ENCODE results near the gene UVRAG.

DNA sequence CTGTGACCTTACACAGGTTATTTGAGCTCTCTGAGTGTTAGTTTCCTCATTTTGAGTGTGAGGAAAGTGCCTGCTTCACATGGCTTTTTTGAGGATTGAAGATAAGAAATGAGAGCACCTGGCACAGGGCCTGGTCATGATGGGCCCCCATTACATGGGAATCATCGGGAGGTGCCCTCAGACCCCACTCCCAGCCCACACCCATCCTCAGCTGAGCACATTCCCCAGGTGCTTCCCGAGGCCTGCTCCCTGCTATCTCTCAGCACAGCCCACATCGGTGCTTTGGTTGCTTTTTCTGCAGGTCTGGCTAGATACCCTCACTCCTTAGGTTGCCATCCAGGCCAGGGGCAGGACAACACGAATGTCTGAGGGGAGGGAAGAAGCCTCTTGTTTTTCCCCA lies 29.8 kb upstream of the UVRAG start:
- no peak for TF ChIP-seq POLR2AphosphoS5 (IDR thresholded peaks at IDR 0.05; ENCODE audit: low read depth, low read length)
- no peak for TF ChIP-seq POLR2A (IDR thresholded peaks at IDR 0.05; ENCODE audit: low read depth, low read length)
- no peak for TF ChIP-seq TAF1 (IDR thresholded peaks at IDR 0.05; ENCODE audit: low read depth, low read length)

Measured in GM12891 (cell line).